ENCODE measurements around the gene OXSR1.

OXSR1 gene

DNA sequence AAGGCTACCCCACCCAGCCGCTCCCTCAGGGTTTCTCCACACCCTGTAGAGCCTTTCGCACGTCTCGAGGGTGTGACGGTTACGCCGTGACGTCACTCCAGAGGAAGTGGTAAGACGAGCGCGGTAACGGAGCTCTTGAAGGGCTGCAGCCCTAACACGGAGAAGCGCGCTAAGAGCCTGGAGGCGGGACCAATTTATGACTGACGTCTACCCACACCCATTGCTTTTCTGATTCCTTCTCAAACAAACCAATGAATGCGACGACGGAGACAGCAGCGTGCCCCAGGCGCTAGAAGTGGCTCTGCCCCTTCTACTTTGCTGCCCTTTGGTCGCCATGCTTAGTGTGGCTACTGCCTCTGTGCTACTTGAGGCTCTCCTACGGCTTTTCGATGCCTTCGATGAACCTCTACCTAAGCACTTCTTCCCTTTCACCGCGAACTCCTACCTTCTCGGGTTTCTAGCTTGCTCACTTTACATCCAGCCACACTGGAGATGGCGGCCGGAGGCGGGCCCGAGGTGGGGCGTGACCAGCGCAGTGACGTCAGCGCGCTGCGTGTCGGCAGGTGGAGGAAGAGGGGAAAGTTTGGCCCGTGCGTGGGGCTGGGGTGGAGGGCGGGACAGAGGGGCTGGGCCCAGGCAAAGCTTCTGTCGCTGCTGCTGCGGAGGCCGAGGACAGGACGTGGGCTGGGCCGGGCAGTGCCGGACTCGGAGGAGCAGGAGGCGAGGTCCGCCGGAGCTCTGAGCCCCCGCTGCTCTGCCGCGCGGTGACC lies at the start of gene OXSR1:
Gene OXSR1, plus strand, starts transcription at position 586 of the 770 bp plus-strand sequence. CDS start 340 bp downstream, outside the sequence.
- DNase-seq, result peak; percentile 94

DNA sequence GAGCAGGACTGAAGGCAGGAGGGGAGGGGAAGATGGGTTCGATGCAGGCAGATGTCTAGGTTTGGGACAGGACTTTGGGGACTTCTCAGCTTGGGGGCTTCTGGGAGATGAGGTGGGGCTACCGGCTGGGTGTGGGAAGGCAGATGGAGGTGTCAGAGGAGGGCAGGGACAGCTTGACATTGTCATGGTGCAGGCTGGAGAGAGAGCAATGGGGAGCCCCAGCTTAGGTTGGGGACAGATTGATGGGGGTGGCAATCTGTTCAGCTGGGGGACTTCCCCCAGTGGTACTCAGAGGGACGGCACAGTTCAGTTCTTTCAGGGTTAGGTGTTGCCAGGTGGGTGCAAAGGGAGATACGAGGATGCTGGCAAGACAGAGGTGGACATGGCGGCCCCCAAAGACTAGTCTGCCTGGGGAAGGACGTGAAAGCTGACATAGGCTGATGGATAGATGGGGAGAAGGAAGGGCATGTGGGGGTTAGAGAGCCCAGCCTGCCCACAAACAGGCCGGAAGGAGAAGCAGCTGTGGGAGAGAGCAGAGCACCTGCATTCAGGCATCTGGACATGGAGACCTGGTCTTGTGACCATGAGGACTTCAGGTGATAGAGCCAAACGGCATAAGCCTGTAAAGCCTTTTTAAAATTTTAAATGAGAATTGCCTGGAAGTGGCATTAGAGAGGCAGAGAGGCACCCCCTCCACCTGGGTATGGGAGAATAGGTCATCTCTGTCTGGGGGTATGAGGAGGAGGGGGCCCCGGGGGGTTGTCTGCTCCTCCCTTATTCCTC lies 49.5 kb upstream of the OXSR1 start:
- DNase-seq, result no peak

DNA sequence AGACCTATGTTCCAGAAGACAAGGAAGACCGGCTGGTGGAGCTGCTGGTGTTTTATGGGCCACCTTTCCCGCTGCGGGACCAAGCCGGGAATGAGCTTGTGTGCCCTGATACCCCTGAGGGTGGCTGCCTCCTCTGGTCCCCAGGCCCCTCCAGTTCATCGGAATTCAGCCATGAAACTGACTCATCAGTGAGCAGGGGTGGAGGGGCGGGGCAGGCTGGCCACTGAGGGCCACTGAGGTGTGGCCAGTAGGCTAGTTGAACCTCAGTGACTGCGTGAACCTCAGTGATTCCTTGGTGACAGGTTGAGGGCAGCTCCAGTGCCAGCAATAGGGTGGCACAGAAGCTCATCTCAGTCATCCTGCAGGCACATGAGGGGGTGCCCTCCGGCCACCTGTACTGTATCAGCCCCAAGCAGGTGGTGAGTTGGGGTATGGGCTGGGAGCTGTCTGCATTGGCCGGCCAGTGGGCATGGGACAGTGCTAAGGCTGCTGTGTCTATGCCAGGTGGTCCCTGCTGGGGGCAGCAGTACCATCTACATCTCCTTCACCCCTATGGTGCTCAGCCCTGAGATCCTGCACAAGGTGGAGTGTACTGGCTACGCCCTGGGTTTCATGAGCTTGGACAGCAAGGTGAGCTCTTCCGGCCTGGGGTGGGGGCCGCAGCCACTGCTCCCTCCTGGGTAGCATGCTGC lies 48.7 kb upstream of the OXSR1 start:
- no peak for DNase-seq

- DNase-seq, result no peak
Observed at GRCh38 chr3:38117163-38117716, 48.1 kb upstream of the OXSR1 start.

DNA sequence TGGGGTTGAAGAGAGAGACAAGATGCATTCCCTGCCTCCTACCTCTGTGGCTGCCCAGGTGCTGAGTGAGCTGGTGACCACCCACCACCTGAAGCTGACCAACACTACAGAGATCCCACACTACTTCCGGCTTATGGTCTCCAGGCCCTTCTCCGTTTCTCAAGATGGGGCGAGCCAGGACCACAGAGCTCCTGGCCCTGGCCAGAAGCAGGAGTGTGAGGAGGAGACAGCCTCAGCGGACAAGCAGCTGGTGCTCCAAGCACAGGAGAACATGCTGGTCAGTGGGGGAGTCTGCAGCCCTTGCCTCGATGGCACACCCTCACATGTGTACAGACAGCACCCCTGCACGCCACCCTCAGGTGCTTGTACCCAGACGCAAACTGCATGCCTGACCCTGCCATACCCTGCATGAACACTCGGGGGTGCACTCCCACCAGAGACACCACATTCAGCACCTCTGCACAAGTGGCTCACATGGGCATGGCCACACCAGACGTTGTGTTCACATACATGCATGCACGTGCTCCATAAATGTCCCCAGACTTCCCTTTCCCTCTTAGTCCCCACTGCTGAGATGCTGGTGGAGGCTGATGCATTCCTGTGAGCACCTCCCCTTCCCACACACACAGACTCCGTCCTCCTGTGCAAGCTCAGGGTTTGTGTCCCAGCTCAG lies 47.5 kb upstream of the OXSR1 start:
- no peak for DNase-seq

DNA sequence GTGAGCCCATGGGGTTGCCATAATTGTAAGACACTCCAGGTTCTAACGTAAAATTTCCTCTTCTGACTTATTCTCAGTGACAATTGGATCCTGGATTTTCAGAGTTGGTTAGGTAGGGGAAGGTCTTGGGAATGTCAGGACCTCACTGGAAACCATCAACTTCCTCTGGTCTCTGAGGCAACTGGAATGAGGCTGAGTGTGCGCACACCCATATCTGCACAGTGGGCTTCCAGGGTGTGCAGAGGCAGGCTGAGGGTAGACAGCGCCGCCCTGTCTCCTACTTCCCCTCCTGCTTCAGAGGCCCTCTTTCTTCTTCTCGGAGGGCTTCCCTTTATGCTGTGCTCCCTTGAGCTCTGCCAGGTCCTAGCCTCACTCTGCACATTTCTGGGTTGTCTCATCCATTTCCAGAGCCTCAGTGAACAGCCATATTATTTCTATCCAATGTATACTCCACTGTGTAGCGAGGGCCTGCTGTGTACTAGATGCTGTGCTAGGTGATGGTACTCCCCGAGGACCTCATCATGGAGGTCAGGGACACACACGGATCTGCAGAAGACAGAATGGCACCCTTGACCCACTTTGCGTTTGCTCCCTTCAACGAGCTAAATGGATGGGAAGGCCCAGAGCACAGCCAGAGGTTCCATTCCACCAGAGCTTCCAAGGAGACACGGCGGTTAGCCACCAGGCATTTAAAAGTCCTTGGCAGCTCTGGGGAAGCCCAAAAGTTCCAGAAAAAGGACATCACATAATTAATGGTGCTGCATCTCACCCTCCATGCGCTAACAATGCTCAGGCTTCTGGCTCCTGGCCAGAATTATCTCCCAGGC lies 46.7 kb upstream of the OXSR1 start:
- no peak for DNase-seq

GRCh38 chr3:38119248-38119544 lies 46.1 kb upstream of the OXSR1 start:
- no peak for DNase-seq

DNA sequence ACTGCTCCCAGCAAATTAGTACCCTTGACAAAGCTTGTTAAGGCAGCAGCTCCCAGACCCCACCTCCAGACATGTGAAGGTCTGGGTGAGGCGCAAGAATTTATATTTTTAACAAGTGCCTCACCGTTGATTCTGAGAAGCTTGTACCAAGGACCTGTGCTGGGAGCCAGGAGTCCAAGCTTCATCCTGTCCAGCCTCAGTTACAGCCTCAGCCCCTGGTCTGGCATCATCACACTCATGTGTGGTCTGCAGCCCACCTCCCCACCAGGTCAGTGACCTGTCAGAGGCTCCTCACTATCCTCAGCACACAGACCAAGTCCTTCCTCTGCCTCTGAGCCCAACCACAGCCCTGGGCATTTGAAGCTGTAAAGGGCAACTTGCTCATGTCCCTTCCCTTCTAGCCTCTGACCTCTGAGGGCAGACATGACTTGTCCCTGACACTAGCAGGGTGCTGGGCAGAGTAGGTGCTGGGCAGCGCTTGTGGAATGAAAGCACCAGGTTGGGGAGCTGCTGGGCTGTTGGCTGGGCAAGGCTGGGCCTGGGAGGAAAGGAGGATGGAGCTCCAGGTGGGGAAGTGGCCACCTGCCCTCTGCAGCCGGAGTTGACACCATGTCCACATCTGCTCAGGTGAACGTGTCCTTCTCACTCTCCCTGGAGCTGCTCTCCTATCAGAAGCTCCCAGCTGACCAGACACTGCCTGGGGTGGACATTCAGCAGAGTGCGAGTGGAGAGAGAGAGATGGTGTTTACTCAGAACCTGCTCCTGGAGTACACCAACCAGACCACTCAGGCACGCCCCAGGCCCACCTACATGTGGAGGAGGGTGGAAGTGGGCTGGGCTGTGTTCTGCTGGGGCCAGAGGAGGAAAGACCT lies 45.3 kb upstream of the OXSR1 start:
- DNase-seq, result no peak

GRCh38 chr3:38120693-38121450 lies 44.5 kb upstream of the OXSR1 start:
- DNase-seq, result no peak

- no peak for DNase-seq
Observed at GRCh38 chr3:38121451-38121831, 43.9 kb upstream of the OXSR1 start.

- no peak for DNase-seq
Observed at GRCh38 chr3:38121832-38122461, 43.4 kb upstream of the OXSR1 start.

- no peak for DNase-seq
Observed at GRCh38 chr3:38122712-38123290, 42.5 kb upstream of the OXSR1 start.

GRCh38 chr3:38124324-38125122 lies 40.8 kb upstream of the OXSR1 start:
- DNase-seq, result no peak

DNA sequence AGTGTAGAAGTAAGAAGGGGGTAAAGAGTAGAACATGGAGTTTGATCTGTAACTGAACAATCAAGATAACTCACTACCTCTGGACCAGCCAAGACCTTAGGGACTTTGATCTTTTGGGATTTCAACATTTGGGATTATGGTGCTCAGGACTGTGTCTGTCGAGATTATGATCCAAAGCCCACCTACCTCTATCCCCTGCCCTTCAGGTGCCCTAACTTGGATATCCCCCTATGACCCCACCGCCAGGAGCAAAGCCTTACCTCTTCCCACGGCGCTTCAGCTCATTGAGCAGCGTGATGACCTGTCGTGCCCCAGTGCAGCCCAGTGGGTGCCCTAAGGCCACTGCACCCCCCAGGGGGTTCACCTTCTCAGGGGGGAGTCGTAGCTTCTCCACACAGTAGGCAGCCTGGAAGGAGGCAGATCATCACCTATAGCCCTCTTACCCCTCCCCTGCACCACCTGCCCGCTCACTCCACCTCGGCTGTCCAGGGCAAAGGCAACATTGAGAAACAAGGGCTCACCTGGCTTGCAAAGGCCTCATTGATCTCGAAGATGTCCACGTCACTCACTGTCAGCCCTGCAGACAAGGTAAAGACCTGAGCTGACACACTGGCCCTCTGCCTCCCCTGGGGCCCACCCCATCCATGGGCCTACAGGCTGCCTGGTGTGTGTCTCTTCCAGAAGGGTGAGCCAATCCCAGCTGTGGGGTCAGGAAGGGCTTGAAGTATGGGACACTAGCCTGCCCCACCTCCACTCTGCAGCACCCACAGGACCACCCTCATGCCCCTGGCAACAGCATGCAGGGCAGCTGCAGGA lies 39.8 kb upstream of the OXSR1 start:
- DNase-seq, result no peak

GRCh38 chr3:38126121-38126892 lies 39.0 kb upstream of the OXSR1 start:
- no peak for DNase-seq

- DNase-seq, result no peak
Observed at GRCh38 chr3:38127611-38128302, 37.6 kb upstream of the OXSR1 start.

All from NCI-H510A treated with DMSO at 0.1 percent for 48 hours (cell line).